Upper lobe of left lung (tissue), 4 donors: ENCODE results near the gene CDR2L.

Source experiments
- POLR2A ChIP-seq, 4 donors: fragments of 450-650 bp; IDR thresholded peaks; one replicate each; pipeline ENCODE4 v1.5.1; 2016 to 2017; ENCODE audit warnings: antibody characterized with exemption in 4 of 4, mild to moderate bottlenecking in 2 of 4
- TF ChIP-seq, protein P1 (sequence below), 6 experiments: fragments of 450-650 bp in 4 of 6; fragments of 200-600 bp in 2 of 6; sonication (generic) in 2 of 6; IDR thresholded peaks; one replicate each; pipeline ENCODE4 v1.5.1; 2016 to 2019; ENCODE audit warnings: antibody characterized with exemption in 6 of 6

DNA sequence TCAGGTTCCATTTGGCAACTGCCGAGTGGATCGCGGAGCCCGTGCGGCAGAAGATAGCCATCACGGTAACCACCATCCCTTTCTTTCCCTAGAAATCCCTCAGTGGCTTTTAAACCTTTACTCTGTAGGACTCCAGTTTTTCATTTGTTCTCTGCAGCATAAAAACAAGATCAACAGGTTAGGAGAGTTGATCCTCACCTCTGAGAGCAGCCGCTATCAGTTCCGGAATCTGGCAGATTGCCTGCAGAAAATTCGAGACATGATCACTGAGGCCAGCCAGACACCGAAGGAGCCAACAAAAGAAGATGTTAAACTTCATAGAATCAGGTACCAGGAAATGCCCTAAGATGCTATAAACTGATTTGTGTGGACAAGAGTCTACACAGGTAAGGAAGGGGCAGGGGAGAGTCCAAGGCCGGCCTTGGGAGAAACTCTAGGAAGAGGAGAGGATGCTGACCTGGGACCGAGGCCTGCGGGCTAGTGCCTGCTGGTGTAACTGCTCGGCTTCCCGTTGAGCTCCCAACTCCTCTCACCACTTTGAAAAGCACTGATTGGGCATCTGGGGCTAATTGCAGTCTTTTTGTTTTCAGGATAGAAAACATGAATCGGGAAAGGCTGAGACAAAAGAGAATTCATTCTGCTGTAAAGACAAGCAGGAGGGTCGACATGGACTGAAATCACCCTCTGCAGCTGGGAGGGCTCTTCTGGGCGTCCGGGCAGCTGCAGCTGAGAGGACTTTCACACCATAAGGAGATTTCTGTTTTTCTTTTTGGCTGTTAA lies 33.1 kb downstream of the CDR2L start:
- TF ChIP-seq, protein P1, sequence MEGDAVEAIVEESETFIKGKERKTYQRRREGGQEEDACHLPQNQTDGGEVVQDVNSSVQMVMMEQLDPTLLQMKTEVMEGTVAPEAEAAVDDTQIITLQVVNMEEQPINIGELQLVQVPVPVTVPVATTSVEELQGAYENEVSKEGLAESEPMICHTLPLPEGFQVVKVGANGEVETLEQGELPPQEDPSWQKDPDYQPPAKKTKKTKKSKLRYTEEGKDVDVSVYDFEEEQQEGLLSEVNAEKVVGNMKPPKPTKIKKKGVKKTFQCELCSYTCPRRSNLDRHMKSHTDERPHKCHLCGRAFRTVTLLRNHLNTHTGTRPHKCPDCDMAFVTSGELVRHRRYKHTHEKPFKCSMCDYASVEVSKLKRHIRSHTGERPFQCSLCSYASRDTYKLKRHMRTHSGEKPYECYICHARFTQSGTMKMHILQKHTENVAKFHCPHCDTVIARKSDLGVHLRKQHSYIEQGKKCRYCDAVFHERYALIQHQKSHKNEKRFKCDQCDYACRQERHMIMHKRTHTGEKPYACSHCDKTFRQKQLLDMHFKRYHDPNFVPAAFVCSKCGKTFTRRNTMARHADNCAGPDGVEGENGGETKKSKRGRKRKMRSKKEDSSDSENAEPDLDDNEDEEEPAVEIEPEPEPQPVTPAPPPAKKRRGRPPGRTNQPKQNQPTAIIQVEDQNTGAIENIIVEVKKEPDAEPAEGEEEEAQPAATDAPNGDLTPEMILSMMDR (IDR thresholded peaks at IDR 0.05) = no peak
- no peak for TF ChIP-seq POLR2A (IDR thresholded peaks at IDR 0.05)
